Natural killer cell (primary cell): ENCODE measurements around the gene THSD4. TPM values are rescaled to one million over a fixed set of nuclear protein-coding genes. Genes with fewer than 3 reads are reported as not detected.

Experiments used
- ATAC-seq, 3 donors: fragments of 150-1000 bp in 2 of 3; fragments of 200-7000 bp in 1 of 3; cut with Tn5 transposase; 1 replicate in 1 of 3; 2 replicates in 2 of 3; pipeline ENCODE4 v1.10.0; 2021; ENCODE audit warnings: mild to moderate bottlenecking in 2 of 3, moderate library complexity in 2 of 3
- DNase-seq, 2 donors: peaks; one replicate each; pipeline versions ENCODE4 v3.0.0 to v3.0.0-alpha.2; 2013 to 2021; ENCODE audit warnings: mixed read lengths in 1 of 2
- H3K27ac ChIP-seq: one replicate; pipeline ENCODE4 v1.5.1; 2013; ENCODE audit warnings: mild to moderate bottlenecking, low read length
- H3K27me3 ChIP-seq: one replicate; pipeline ENCODE4 v1.6.1; 2013; ENCODE audit warnings: low read length; ENCODE audit not compliant: control insufficient read depth, insufficient read depth
- H3K36me3 ChIP-seq: one replicate; pipeline ENCODE4 v1.6.1; 2013; ENCODE audit warnings: low read length; ENCODE audit not compliant: control insufficient read depth, insufficient read depth
- H3K4me1 ChIP-seq: one replicate; pipeline ENCODE4 v1.6.1; 2013; ENCODE audit warnings: low read length; ENCODE audit not compliant: control insufficient read depth, insufficient read depth
- H3K4me3 ChIP-seq: one replicate; pipeline ENCODE4 v1.5.1; 2013; ENCODE audit warnings: low read length
- H3K9me3 ChIP-seq: one replicate; pipeline ENCODE4 v1.6.1; 2013; ENCODE audit warnings: low read length; ENCODE audit not compliant: control insufficient read depth, insufficient read depth
- H3K27ac Mint-ChIP-seq, 2 donors: one replicate each; pipeline ENCODE4 v1.8.0; 2022; ENCODE audit warnings: mild to moderate bottlenecking in 2 of 2, mixed read lengths in 2 of 2, moderate library complexity in 1 of 2
- H3K27me3 Mint-ChIP-seq, 2 donors: one replicate each; pipeline ENCODE4 v1.8.0; 2022; ENCODE audit warnings: low read depth in 2 of 2, mixed read lengths in 2 of 2
- H3K36me3 Mint-ChIP-seq: one replicate; pipeline ENCODE4 v1.8.0; 2022; ENCODE audit warnings: mixed read lengths
- H3K4me1 Mint-ChIP-seq, 2 donors: one replicate each; pipeline ENCODE4 v1.8.0; 2022; ENCODE audit warnings: mixed read lengths in 2 of 2
- H3K4me3 Mint-ChIP-seq: one replicate; pipeline ENCODE4 v1.8.0; 2022; ENCODE audit warnings: mild to moderate bottlenecking, moderate library complexity, mixed read lengths
- H3K9me3 Mint-ChIP-seq, 2 donors: one replicate each; pipeline ENCODE4 v1.8.0; 2022; ENCODE audit warnings: mixed read lengths in 2 of 2
- WGBS: methylation state at CpG from one replicate; pipeline ENCODE4 v1.1.7; 2013; ENCODE audit warnings: missing lambda C conversion rate; ENCODE audit not compliant: insufficient coverage; 5-methylcytosine and 5-hydroxymethylcytosine counted together
- intact Hi-C: fragments of 100-400 bp; cut with micrococcal nuclease; formaldehyde crosslinking; loops from one replicate; pipeline ENCODE4 v1.14.2; 2022
- total RNA-seq, 4 donors: library from RNA; stranded (reverse); fragments of 120-200 nt in 1 of 4; gene quantifications; one replicate each; pipeline versions ENCODE4 v1.2.3 to v1.2.4, GENCODE V29; 2013 to 2022
- TF ChIP-seq, protein P1 (sequence below): fragments of 200-600 bp; IDR thresholded peaks from one replicate; pipeline ENCODE4 v1.8.0; 2022; ENCODE audit warnings: antibody characterized with exemption

Gene THSD4
- total RNA-seq, 3 donors from 2014 or later (not counting 1 experiment from before 2014, with no cell fraction given) = not detected

DNA sequence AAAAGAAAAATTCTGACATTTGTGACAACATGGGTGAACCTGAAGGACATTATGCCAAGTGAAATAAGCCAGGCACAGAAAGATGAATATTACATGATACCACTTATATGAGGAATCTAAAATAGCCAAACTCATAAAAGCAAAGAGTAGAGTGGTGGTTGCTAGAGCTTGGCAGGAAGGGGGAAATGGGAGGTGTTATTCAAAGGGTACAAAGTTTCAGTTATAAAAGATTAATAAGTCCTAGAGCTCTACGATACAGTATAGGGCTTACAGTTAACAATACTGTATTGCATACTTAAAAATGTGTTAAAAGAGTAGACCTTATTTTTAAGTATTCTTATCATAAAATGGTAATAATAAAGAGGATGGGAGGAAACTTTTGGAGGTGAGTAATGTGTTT is 583.5 kb downstream of the THSD4 start:
- Mint-ChIP-seq H3K36me3 (no peaks in the 10 kb centered on the region), H3K4me3 (no peak overlapping the region), H3K27me3 (peaks cover 18 to 45% of the 10 kb centered on the region in 2 donors), H3K27ac (no peak overlapping the region), H3K9me3 (no peaks in the 10 kb centered on the region), H3K4me1 (no peaks in the 10 kb centered on the region)
- TF ChIP-seq, protein P1, sequence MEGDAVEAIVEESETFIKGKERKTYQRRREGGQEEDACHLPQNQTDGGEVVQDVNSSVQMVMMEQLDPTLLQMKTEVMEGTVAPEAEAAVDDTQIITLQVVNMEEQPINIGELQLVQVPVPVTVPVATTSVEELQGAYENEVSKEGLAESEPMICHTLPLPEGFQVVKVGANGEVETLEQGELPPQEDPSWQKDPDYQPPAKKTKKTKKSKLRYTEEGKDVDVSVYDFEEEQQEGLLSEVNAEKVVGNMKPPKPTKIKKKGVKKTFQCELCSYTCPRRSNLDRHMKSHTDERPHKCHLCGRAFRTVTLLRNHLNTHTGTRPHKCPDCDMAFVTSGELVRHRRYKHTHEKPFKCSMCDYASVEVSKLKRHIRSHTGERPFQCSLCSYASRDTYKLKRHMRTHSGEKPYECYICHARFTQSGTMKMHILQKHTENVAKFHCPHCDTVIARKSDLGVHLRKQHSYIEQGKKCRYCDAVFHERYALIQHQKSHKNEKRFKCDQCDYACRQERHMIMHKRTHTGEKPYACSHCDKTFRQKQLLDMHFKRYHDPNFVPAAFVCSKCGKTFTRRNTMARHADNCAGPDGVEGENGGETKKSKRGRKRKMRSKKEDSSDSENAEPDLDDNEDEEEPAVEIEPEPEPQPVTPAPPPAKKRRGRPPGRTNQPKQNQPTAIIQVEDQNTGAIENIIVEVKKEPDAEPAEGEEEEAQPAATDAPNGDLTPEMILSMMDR = no peak
- H3K27ac ChIP-seq = no peak overlapping the region
- H3K9me3 ChIP-seq = no peaks in the 10 kb centered on the region
- no peak overlapping the region for H3K4me3 ChIP-seq
- H3K27me3 ChIP-seq = no peaks in the 10 kb centered on the region
- ATAC-seq (no peak), DNase-seq (no peak)
- WGBS = no CpG with 5 or more reads among the region's 1 CpG
- H3K36me3 ChIP-seq = no peaks in the 10 kb centered on the region
- intact Hi-C loops = no loop called here
- H3K4me1 ChIP-seq = no peaks in the 10 kb centered on the region

DNA sequence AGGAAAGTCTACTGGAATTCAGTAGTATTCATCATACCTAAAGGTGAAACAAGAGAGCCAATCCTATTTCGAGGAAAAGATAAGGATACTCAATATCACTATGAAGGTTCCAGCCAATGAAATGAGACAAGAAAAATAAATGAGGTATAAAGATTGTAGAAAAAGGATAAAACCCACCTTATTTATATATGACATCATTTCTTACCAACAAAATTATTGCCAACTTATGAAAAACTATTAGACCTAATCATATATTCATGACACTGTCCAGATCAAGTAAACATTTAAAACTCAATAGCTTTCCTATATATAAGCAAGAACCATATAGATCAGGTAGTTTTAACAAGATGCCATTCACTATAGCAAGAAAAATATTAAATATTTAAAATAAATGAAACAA is 584.7 kb downstream of the THSD4 start:
- H3K27me3 ChIP-seq = no peaks in the 10 kb centered on the region
- H3K27ac Mint-ChIP-seq = no peak overlapping the region
- no peaks in the 10 kb centered on the region for H3K4me1 Mint-ChIP-seq
- H3K9me3 ChIP-seq = no peaks in the 10 kb centered on the region
- ATAC-seq (no peak), DNase-seq (no peak)
- H3K9me3 Mint-ChIP-seq = no peaks in the 10 kb centered on the region
- peaks cover 19 to 48% of the 10 kb centered on the region in 2 donors for H3K27me3 Mint-ChIP-seq
- TF ChIP-seq, protein P1 = no peak
- H3K36me3 ChIP-seq = no peaks in the 10 kb centered on the region
- no peaks in the 10 kb centered on the region for H3K4me1 ChIP-seq
- WGBS = no CpG with 5 or more reads among the region's 1 CpG
- H3K4me3 Mint-ChIP-seq = no peak overlapping the region
- H3K4me3 ChIP-seq = no peak overlapping the region
- H3K36me3 Mint-ChIP-seq = no peaks in the 10 kb centered on the region
- no peak overlapping the region for H3K27ac ChIP-seq
- intact Hi-C loops = no loop called here

DNA sequence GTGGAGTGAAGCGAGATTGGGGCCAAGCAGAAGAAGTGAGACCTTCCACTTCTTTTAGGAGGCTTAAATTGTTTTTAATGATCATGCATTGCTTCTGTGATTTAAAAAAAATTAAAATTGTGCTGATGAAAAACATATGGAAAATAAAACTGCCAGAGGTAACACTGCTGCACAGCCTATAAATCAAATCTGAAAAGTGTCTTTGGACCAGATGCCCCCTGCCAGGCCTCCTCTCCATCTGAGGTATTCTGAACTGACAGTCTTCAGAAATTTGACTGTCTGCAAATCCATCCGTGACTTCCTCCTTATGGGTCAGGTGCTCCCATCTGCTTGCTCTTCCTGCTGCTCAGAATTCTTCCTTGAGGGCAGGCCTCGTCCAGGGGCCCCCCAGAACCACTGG is 586.5 kb downstream of the THSD4 start:
- Mint-ChIP-seq H3K4me1 (no peaks in the 10 kb centered on the region), H3K27me3 (peaks cover 23 to 57% of the 10 kb centered on the region in 2 donors), H3K9me3 (no peaks in the 10 kb centered on the region), H3K36me3 (no peaks in the 10 kb centered on the region), H3K4me3 (no peak overlapping the region), H3K27ac (no peak overlapping the region)
- DNase-seq = no peak
- H3K27ac ChIP-seq = no peak overlapping the region
- H3K27me3 ChIP-seq = no peaks in the 10 kb centered on the region
- TF ChIP-seq, protein P1 = no peak
- H3K36me3 ChIP-seq = no peaks in the 10 kb centered on the region
- intact Hi-C loops = no loop called here
- no peak overlapping the region for H3K4me3 ChIP-seq
- no peaks in the 10 kb centered on the region for H3K9me3 ChIP-seq
- H3K4me1 ChIP-seq = no peaks in the 10 kb centered on the region
- 49% methylated on average over 3 of the region's 3 CpGs for WGBS
- ATAC-seq = no peak

DNA sequence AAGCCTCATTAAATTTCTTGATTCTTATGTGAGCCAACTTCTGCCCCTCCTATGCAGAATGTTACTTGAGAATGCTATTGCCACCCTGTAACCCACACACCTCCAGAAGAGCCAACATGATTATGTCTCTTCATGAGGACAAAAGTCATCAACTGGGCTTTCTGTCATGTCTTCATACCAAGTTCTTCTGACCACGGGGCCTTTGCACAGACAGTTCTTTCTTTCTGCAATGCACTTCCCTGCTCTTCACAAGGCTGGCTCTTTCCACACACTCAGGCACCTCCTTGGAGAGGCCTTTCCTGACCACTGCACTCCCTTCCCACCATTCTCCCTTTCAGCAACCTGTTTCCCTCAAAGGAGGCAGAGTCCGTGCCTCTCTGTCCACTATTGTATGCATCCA is 587.2 kb downstream of the THSD4 start:
- WGBS = 90% methylated on average over 1 of the region's 2 CpGs
- intact Hi-C loops = no loop called here
- Histone ChIP-seq H3K27ac (no peak overlapping the region), H3K9me3 (no peaks in the 10 kb centered on the region), H3K36me3 (no peaks in the 10 kb centered on the region), H3K4me3 (no peak overlapping the region), H3K4me1 (no peaks in the 10 kb centered on the region), H3K27me3 (no peaks in the 10 kb centered on the region)
- Mint-ChIP-seq H3K27me3 (peaks cover 20 to 55% of the 10 kb centered on the region in 2 donors), H3K36me3 (no peaks in the 10 kb centered on the region), H3K27ac (no peak overlapping the region), H3K4me3 (no peak overlapping the region), H3K4me1 (no peaks in the 10 kb centered on the region), H3K9me3 (no peaks in the 10 kb centered on the region)
- ATAC-seq (no peak), DNase-seq (no peak)
- TF ChIP-seq, protein P1 = no peak
